Stimulated activated CD4-positive, alpha-beta T cell treated with anti-CD3 and anti-CD28 coated beads, Interleukin-2, amount 100 ng/mL, for 48 hours (primary cell): ENCODE results near the gene SH3RF1.

Experiments used
- DNase-seq, 2 donors: peaks; one replicate each; pipeline ENCODE4 v3.0.0-alpha.2; 2020

The SH3RF1 gene

GRCh38 chr4:169124661-169125060, 146.1 kb downstream of the SH3RF1 start:
- no peak for DNase-seq

- no peak for DNase-seq
Observed at GRCh38 chr4:169122422-169122821, 148.3 kb downstream of the SH3RF1 start.

- DNase-seq: no peak
Observed at GRCh38 chr4:169121861-169122382, 148.8 kb downstream of the SH3RF1 start.

GRCh38 chr4:169120624-169121023, 150.1 kb downstream of the SH3RF1 start:
- no peak for DNase-seq

- no peak for DNase-seq
Observed at GRCh38 chr4:169119536-169119935, 151.2 kb downstream of the SH3RF1 start.

- no peak for DNase-seq
Observed at GRCh38 chr4:169117591-169118081, 153.1 kb downstream of the SH3RF1 start.

GRCh38 chr4:169116270-169116901, 154.4 kb downstream of the SH3RF1 start:
- DNase-seq: no peak

GRCh38 chr4:169115897-169116254, 154.9 kb downstream of the SH3RF1 start:
- no peak for DNase-seq

GRCh38 chr4:169115144-169115896, 155.4 kb downstream of the SH3RF1 start:
- DNase-seq: no peak

- no peak for DNase-seq
Observed at GRCh38 chr4:169114341-169114974, 156.3 kb downstream of the SH3RF1 start.

- no peak for DNase-seq
Observed at GRCh38 chr4:169110633-169111032, 160.1 kb downstream of the SH3RF1 start.

GRCh38 chr4:169109035-169109675, 161.6 kb downstream of the SH3RF1 start:
- DNase-seq: no peak

- DNase-seq: no peak
Observed at GRCh38 chr4:169108303-169108702, 162.5 kb downstream of the SH3RF1 start.

- no peak for DNase-seq
Observed at GRCh38 chr4:169107528-169107927, 163.2 kb downstream of the SH3RF1 start.

- no peak for DNase-seq
Observed at GRCh38 chr4:169106696-169107229, 164.0 kb downstream of the SH3RF1 start.

GRCh38 chr4:169105620-169106019, 165.1 kb downstream of the SH3RF1 start:
- no peak for DNase-seq

- no peak for DNase-seq
Observed at GRCh38 chr4:169103966-169104412, 166.8 kb downstream of the SH3RF1 start.

- DNase-seq: no peak
Observed at GRCh38 chr4:169102026-169102425, 168.7 kb downstream of the SH3RF1 start.

- DNase-seq: no peak
Observed at GRCh38 chr4:169100670-169101101, 170.1 kb downstream of the SH3RF1 start.

GRCh38 chr4:169099771-169100180, 171.0 kb downstream of the SH3RF1 start:
- DNase-seq: no peak

- no peak for DNase-seq
Observed at GRCh38 chr4:169098969-169099690, 171.6 kb downstream of the SH3RF1 start.

- no peak for DNase-seq
Observed at GRCh38 chr4:169098532-169098931, 172.2 kb downstream of the SH3RF1 start.
